ENCODE measurements around the gene NEURL4. TPM values are rescaled to one million over a fixed set of nuclear protein-coding genes. Genes with fewer than 3 reads are reported as not detected.

NEURL4 gene
- total and polyA plus RNA-seq, 2 donors (not counting 1 experiment from before 2014, with no cell fraction given), result 54.6 to 85.2 TPM

DNA sequence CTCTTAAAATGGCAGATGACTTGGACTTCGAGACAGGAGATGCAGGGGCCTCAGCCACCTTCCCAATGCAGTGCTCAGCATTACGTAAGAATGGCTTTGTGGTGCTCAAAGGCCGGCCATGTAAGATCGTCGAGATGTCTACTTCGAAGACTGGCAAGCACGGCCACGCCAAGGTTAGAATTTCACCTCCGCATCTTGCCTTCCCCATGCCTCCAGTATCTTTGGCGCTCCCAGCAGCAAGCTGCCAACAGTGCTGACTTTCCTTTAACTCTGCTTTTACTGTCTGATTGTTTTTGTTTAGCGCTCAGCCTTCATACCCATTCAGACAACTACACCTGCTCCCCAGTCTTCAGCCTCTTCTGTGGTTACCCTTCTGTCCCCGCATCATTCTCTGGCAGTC lies 19.5 kb downstream of the NEURL4 start:
- DNase-seq (no peak), ATAC-seq (ENCODE audit: low read depth) (no peak)
- Histone ChIP-seq H3K27ac (ENCODE audit: low read length in 2 of 2) (peak overlapping the region; percentile 98 to 99), H2AFZ (ENCODE audit: insufficient read depth, low read depth, low read length, poor library complexity, severe bottlenecking) (no peak overlapping the region), H3K4me3 (ENCODE audit: control extremely low read depth in 1 of 5, extremely low read depth in 1 of 5, insufficient read depth in 1 of 5, low read depth in 2 of 5, low read length in 4 of 5) (peak overlapping the region in 4 of 5 experiments; percentile 81 to 96 (median 95)), H3K27me3 (replicated peaks in 1 of 4; ENCODE audit: control extremely low read depth in 1 of 4, control insufficient read depth in 3 of 4, insufficient read depth in 4 of 4, low read length in 3 of 4) (no peaks in the 10 kb centered on the region), H3K9ac (ENCODE audit: low read length) (peak overlapping the region; percentile 97), H3K79me2 (ENCODE audit: control insufficient read depth, insufficient read depth, low read length) (peaks cover 65% of the 10 kb centered on the region), H3K4me1 (ENCODE audit: control insufficient read depth in 2 of 2, insufficient read depth in 2 of 2, low read length in 2 of 2) (peaks cover 27 to 57% of the 10 kb centered on the region in 2 donors), H3K9me3 (ENCODE audit: control extremely low read depth in 1 of 3, control insufficient read depth in 2 of 3, insufficient read depth in 1 of 3, low read length in 2 of 3) (no peaks in the 10 kb centered on the region), H3K36me3 (replicated peaks in 1 of 2; ENCODE audit: control extremely low read depth in 1 of 2, control insufficient read depth in 1 of 2, extremely low read depth in 1 of 2, insufficient read depth in 2 of 2, low read length in 1 of 2) (peaks cover 5 to 50% of the 10 kb centered on the region in 2 experiments), H4K20me1 (ENCODE audit: control insufficient read depth, insufficient read depth, low read length, poor library complexity, severe bottlenecking) (peaks cover 65% of the 10 kb centered on the region), H3K4me2 (replicated peaks; ENCODE audit: low read depth, low read length, poor library complexity, severe bottlenecking) (peak overlapping the region; percentile 93)
- ChIA-PET POLR2A (interaction anchor here (0.6 to 1.9 kb wide), 7 partner anchors 14 to 864 kb away, joined by 3 to 18 read pairs (median 4); partner anchors contain the start of genes NEURL4 and TP53), CTCF (interaction anchor here (0.9 to 1.9 kb wide), 7 partner anchors 12 to 44 kb away, joined by 3 to 5 read pairs (median 5); no protein-coding TSS in a partner anchor)
- intact Hi-C loops (cut with micrococcal nuclease), result loop anchor here (5.0 kb wide), 1 partner anchor 148 kb away; no protein-coding TSS in a partner anchor
- Mint-ChIP-seq H3K9me3 (ENCODE audit: insufficient read depth) (no peaks in the 10 kb centered on the region), H3K4me1 (peaks cover 63% of the 10 kb centered on the region), H3K27me3 (no peaks in the 10 kb centered on the region), H3K27ac (peak overlapping the region; percentile 97), H3K4me3 (peak overlapping the region; percentile 95)
- no peak for TF ChIP-seq EZH2 (IDR thresholded peaks at IDR 0.05; ENCODE audit: borderline replicate concordance, insufficient read depth, low read depth, low read length, poor library complexity, severe bottlenecking)
- TF ChIP-seq, protein P1, sequence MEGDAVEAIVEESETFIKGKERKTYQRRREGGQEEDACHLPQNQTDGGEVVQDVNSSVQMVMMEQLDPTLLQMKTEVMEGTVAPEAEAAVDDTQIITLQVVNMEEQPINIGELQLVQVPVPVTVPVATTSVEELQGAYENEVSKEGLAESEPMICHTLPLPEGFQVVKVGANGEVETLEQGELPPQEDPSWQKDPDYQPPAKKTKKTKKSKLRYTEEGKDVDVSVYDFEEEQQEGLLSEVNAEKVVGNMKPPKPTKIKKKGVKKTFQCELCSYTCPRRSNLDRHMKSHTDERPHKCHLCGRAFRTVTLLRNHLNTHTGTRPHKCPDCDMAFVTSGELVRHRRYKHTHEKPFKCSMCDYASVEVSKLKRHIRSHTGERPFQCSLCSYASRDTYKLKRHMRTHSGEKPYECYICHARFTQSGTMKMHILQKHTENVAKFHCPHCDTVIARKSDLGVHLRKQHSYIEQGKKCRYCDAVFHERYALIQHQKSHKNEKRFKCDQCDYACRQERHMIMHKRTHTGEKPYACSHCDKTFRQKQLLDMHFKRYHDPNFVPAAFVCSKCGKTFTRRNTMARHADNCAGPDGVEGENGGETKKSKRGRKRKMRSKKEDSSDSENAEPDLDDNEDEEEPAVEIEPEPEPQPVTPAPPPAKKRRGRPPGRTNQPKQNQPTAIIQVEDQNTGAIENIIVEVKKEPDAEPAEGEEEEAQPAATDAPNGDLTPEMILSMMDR (IDR thresholded peaks at IDR 0.05), result no peak
- 77% methylated on average over 11 of the region's 12 CpGs for WGBS (ENCODE audit: insufficient coverage)

Measured in B cell (primary cell).